ENCODE results near the gene CYP4B1.
"Not testable (repeated sequence)": the region's sequence is repeated elsewhere in the genome, so short reads cannot be mapped to it uniquely, and the experiment has no call there.

Gene CYP4B1

DNA sequence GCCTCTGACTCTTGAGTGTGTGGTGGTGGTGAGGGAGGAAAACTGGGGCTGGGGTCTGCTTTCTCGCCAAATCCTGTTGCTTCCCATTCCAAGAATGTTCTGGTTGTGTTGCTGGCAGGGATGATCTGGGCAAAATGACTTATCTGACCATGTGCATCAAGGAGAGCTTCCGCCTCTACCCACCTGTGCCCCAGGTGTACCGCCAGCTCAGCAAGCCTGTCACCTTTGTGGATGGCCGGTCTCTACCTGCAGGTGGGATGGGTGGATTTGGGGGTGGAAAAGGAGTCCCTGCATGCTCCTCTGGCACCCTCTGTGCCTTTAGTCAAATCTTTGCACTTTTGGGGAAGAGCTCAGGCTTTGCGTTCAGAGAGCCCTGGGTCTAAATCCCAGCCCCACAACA is 18.1 kb downstream of the CYP4B1 start:
- no peak for FAIRE-seq

DNA sequence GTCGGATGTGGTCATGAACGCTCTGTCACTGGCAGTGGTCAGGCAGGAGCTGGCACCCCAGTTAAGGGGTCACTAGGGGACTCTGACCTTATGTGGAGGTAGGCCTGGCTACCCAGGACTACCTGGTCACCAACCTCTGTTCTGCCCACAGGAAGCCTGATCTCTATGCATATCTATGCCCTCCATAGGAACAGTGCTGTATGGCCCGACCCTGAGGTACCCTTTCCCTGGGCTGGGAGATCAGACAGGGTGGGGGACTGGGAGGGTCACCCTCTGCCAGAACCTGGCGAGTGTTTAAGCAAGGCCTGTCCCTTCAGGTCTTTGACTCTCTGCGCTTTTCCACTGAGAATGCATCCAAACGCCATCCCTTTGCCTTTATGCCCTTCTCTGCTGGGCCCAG is 19.0 kb downstream of the CYP4B1 start:
- FAIRE-seq, result no peak

DNA sequence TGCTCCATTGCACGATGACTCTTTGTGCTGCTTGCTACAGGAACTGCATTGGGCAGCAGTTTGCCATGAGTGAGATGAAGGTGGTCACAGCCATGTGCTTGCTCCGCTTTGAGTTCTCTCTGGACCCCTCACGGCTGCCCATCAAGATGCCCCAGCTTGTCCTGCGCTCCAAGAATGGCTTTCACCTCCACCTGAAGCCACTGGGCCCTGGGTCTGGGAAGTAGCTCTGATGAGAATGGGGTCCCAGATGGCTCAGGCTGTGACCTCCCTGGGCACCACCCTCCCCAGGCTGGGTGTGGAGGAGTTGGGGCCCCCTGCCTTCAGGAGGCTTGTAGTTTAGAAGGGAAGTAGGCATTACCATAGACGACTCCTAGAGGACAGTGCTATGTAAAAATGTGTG is 19.7 kb downstream of the CYP4B1 start:
- no peak for FAIRE-seq

DNA sequence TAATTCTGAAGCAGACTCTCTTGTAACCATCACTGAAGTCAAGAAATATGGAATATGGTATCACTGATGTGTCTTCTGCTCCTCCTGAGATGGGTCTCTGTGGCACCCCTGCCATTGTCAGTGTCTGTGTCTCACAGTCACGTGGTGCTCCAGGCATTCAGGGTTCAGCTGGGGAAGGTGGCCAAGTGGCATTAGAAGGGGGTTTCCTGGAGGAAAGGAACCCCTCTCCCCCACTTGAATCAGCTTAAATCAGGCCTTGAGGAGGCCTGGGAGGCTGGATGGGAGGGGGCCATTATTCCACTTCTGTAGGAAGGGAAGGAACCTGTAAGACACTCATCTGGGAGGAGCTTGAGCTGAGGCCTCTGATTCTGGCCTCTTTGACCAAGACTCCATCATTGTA is 20.5 kb downstream of the CYP4B1 start:
- no peak for FAIRE-seq

DNA sequence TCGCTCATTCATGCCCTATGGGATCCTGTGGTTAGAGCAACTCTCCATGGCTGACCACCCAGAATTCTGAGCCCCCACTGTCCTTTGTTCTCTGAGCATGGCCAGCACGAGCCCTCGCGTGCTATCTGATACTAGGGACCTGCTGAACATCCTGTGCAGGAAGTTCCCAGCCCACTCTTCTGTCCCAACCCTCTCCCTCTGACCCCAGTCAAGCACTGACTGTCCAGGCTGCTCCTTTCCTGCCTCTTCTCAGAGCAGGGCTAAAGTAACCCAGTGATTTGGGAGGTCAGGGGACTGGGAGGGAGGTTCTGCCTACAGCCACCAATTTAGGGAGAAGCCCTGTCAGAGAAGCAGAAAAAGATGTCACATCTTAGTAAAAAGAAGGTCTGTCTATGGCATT is 21.2 kb downstream of the CYP4B1 start:
- FAIRE-seq, result no peak

DNA sequence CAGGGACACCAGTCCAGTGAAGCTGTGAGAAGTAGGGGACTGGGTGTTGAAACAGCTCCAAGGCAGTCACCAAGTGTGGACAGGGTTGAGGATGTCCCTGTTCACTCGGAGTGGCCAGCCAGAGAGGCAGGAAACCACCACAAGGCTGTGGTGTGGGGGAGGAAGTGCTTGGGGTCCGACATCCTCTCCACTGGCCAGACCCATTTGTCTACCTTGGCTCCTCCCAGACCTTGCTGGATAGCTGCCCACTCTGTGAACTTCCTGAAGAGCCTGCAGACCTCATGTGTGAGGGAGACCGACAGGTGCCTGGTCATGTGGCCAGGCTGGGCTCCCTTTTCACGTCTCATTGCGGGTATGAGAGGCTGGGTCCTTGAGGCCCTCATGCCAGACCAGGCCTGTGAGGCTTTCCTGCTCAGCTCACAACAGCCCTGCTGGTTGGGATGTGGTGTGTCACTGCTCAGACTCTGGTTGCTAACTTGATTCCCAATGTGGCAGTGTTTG is 21.8 kb downstream of the CYP4B1 start:
- no peak for FAIRE-seq

DNA sequence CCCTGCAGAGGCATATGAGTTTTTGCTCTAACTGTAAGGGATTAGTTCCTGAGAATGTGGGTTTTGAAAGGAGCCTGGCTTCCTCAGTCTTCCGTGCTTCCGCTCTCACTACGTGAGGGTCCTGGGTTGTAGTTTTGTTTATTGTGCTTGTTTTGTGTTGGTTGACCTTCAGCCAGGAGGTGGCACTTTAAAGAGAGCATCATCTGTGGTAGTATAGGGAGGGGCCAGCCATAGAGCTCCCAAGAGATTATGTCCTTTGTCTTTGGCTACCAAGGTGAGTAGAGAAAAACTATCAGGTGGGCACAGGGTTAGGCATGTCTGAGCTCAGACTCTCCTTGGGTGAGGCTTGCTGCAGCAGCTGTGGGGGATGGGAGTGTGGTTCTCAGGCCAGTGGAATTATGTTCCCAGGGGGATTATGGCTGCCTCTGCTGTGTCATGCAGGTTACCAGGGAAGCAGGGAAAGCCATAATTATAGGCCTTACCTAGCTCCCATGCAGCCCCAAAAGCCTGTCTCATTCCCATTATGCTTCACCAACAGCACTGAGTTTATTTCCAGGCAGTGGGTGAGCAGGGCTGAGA is 23.5 kb downstream of the CYP4B1 start:
- no peak for FAIRE-seq

DNA sequence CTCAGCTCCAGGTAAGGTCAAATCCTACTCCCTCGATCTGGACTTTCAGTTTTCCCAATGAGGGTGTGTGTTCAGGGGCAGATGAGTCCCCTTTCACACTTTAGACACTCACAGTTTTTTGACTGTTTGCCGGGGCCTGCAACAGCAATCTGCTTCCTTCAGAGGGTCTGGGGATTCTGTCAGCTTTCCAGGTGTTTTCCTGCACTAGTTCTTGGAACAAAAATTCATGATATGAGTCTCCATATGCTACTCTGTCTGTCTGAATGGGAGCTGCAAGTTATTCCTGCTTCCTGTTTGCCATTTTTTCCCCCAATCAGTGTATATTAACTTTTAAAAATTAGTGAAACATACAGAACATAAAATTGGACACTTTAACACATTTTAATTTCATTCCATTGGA is 24.3 kb downstream of the CYP4B1 start:
- FAIRE-seq, result no peak

DNA sequence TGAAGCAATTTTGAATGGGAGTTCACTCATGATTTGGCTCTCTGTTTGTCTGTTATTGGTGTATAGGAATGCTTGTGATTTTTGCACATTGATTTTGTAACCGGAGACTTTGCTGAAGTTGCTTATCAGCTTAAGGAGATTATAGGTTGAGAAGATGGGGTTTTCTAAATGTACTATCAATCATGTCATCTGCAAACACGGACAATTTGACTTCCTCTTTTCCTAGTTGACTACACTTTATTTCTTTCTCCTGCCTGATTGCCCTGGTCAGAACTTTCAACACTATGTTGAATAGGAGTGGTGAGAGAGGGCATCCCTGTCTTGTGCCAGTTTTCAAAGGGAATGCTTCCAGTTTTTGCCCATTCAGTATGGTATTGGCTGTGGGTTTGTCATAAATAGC is 28.0 kb downstream of the CYP4B1 start:
- not testable (repeated sequence) for FAIRE-seq

DNA sequence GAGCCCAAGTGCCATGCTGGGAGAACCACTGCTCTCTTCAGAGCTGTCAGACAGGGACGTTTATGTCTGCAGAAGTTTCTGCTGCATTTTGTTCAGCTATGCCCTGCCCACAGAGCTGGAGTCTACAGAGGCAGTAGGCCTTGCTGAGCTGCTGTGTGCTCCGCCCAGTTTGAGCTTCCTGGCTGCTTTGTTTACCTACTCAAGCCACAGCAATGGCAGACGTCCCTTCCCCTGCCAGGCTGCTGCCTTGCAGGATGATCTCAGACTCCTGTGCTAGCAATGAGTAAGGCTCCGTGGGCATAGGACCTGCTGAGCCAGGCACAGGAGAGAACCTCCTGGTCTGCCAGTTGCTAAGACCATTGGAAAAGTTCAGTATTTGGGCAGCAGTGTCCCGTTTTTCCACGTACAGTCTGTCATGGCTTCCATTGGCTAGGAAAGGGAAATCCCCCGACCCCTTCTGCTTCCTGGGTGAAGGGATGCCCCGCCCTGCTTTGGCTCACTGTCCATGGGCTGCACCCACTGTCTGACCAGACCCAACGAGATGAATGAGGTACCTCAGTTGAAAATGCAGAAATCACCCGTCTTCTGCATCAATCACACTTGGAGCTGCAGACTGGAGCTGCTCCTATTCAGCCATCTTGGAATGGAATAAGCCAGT is 31.9 kb downstream of the CYP4B1 start:
- FAIRE-seq, result no peak

DNA sequence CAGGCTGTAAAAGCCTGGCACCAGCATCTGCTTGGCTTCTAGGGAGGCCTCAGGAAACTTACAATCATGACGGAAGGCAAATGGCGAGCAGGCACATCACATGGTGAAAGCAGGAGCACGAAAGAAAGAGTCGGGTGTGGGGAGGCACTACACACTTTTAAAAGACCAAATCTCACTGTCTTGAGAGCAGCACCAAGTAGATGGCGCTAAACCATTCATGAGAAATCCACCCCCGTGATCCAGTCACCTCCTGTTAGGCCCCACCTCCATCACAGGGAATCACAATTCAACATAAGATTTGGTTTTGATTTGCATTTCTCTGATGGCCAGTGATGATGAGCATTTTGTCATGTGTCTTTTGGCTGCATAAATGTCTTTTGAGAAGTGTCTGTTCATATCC is 36.6 kb downstream of the CYP4B1 start:
- FAIRE-seq, result not testable (repeated sequence)

DNA sequence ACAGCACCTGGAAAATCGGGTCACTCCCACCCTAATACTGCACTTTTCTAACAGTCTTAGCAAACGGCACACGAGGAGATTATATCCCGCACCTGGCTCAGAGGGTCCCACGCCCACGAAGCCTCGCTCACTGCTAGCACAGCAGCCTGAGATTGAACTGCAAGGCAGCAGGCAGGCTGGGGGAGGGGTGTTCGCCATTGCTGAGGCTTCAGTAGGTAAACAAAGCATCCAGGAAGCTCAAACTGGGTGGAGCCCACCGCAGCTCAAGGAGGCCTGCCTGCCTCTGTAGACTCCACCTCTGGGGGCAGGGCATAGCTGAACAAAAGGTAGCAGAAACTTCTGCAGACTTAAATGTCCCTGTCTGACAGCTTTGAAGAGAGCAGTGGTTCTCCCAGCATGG is 47.5 kb downstream of the CYP4B1 start:
- FAIRE-seq, result not testable (repeated sequence)

DNA sequence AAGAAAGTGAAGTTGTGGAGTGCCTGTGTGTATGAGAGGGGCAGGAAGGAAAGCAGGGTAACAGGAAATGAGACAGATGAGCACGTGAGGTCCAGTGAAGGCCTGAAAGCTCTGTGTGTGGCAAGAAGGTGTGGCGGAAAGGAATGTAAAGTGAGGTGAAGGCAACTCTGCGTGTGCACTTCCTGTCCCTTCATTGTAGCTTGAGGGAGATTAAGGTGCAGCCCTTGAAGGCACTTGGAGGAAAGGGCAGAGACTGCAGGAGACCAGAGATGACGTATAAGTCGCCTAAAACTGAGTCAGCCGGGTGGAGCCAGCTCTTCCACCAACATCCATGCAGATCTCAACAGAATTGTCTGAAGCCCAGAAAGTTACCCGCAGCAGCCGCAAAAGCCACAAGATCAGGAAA is 58.8 kb downstream of the CYP4B1 start:
- FAIRE-seq, result not testable (repeated sequence)

DNA sequence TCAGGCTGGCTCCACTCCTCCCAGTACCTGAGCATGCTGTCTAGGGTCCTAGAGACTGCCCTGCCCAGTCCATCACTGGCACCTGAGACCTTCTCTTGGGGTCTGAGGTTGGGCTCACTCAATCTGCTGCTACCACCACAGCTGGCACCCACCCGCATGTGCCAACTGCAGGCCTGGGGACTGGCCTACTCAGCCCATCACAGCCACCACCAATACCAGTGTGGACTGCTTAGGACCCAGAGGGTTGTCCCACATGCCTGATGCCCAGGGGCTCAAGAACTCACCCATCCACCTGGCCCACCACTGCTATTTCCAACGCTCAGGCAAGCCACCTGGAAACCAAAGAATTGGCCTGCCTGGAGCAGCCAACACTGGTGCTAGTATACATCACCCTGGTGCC is 63.5 kb downstream of the CYP4B1 start:
- FAIRE-seq, result no peak

Data from TTC549 (cell line).